HG03442 (cell line): ENCODE results near the gene CDKN2AIPNL.

Source experiments
- ATAC-seq: cut with Tn5 transposase; IDR thresholded peaks from one replicate; pipeline ENCODE4 v1.9.1; 2021; ENCODE audit warnings: mild to moderate bottlenecking, moderate library complexity; ENCODE audit not compliant: unreplicated experiment

The CDKN2AIPNL gene

GRCh38 chr5:134411546-134412266 is at the start of gene CDKN2AIPNL:
CDKN2AIPNL (minus strand) TSS chr5:134411881; CDS start chr5:134411854, 27 bp downstream.
- ATAC-seq: peak; percentile 94

- no peak for ATAC-seq
These were observed 48.9 kb upstream of the CDKN2AIPNL start for GRCh38 chr5:134460551-134460950.

GRCh38 chr5:134459491-134459890 is 47.8 kb upstream of the CDKN2AIPNL start:
- ATAC-seq: no peak

GRCh38 chr5:134459010-134459403 is 47.3 kb upstream of the CDKN2AIPNL start:
- ATAC-seq: no peak

GRCh38 chr5:134458234-134459009 is 46.7 kb upstream of the CDKN2AIPNL start:
- no peak for ATAC-seq

- no peak for ATAC-seq
These were observed 46.1 kb upstream of the CDKN2AIPNL start for GRCh38 chr5:134457801-134458200.

GRCh38 chr5:134456825-134457224 is 45.1 kb upstream of the CDKN2AIPNL start:
- no peak for ATAC-seq

GRCh38 chr5:134455466-134455865 is 43.8 kb upstream of the CDKN2AIPNL start:
- ATAC-seq: no peak

- ATAC-seq: no peak
These were observed 41.3 kb upstream of the CDKN2AIPNL start for GRCh38 chr5:134453016-134453415.

GRCh38 chr5:134451936-134452505 is 40.3 kb upstream of the CDKN2AIPNL start:
- ATAC-seq: no peak

- no peak for ATAC-seq
These were observed 39.7 kb upstream of the CDKN2AIPNL start for GRCh38 chr5:134451225-134451935.

- ATAC-seq: no peak
These were observed 38.7 kb upstream of the CDKN2AIPNL start for GRCh38 chr5:134450374-134450773.

- ATAC-seq: no peak
These were observed 37.5 kb upstream of the CDKN2AIPNL start for GRCh38 chr5:134449167-134449566.

- no peak for ATAC-seq
These were observed 36.3 kb upstream of the CDKN2AIPNL start for GRCh38 chr5:134447815-134448520.

GRCh38 chr5:134446938-134447337 is 35.3 kb upstream of the CDKN2AIPNL start:
- peak; percentile 56 for ATAC-seq

GRCh38 chr5:134445856-134446818 is 34.5 kb upstream of the CDKN2AIPNL start:
- no peak for ATAC-seq

GRCh38 chr5:134444941-134445471 is 33.3 kb upstream of the CDKN2AIPNL start:
- ATAC-seq: no peak

- ATAC-seq: no peak
These were observed 28.6 kb upstream of the CDKN2AIPNL start for GRCh38 chr5:134440201-134440755.

GRCh38 chr5:134439210-134439654 is 27.6 kb upstream of the CDKN2AIPNL start:
- ATAC-seq: no peak
